G401 (cell line): ENCODE measurements around the gene KCNK4. TPM values are rescaled to one million over a fixed set of nuclear protein-coding genes. Genes with fewer than 3 reads are reported as not detected.

Experiments
- DNase-seq: peaks from one replicate; pipeline ENCODE4 v3.0.0-alpha.2; 2015; ENCODE audit warnings: low spot score
- in situ Hi-C: cut with HindIII; loops from 2 replicates; pipeline ENCODE4 v1.10.0; 2016; ENCODE audit warnings: low sequenced_read_pairs, mixed read lengths
- total RNA-seq: library from RNA; depleted of rRNA; stranded (reverse); fragments of >200 nt; shearing (Covaris generic); gene quantifications from 2 replicates; pipeline ENCODE4 v1.2.3, GENCODE V29; 2014

The KCNK4 gene
- total RNA-seq, 1 experiment from 2014 or later = 0.14 TPM

GRCh38 chr11:64266339-64266738, 24.8 kb upstream of the KCNK4 start:
- DNase-seq = no peak
- in situ Hi-C loops = no loop called here

- in situ Hi-C loops = no loop called here
- DNase-seq = no peak
Observed at GRCh38 chr11:64267207-64267945, 23.7 kb upstream of the KCNK4 start.

GRCh38 chr11:64268025-64268892, 22.8 kb upstream of the KCNK4 start:
- in situ Hi-C loops = no loop called here
- DNase-seq = no peak

- in situ Hi-C loops = no loop called here
- peak; percentile 65 for DNase-seq
Observed at GRCh38 chr11:64268893-64269539, 22.1 kb upstream of the KCNK4 start.

- in situ Hi-C loops = loop anchor here (10.0 kb wide), 1 partner anchor 65 kb away; the partner anchor contains the start of gene FERMT3
- peak; percentile 100 for DNase-seq
Observed at GRCh38 chr11:64269540-64270220, 21.4 kb upstream of the KCNK4 start.

- no peak for DNase-seq
- in situ Hi-C loops = loop anchor here (10.0 kb wide), 1 partner anchor 70 kb away; the partner anchor contains the start of gene FERMT3
Observed at GRCh38 chr11:64275031-64275800, 15.9 kb upstream of the KCNK4 start.

- in situ Hi-C loops = loop anchor here (10.0 kb wide), 1 partner anchor 71 kb away; the partner anchor contains the start of gene FERMT3
- DNase-seq = no peak
Observed at GRCh38 chr11:64275841-64276240, 15.3 kb upstream of the KCNK4 start.

GRCh38 chr11:64276653-64277431, 14.3 kb upstream of the KCNK4 start:
- in situ Hi-C loops = loop anchor here (10.0 kb wide), 1 partner anchor 72 kb away; the partner anchor contains the start of gene FERMT3
- peak; percentile 68 for DNase-seq

GRCh38 chr11:64278576-64279190, 12.4 kb upstream of the KCNK4 start:
- in situ Hi-C loops = loop anchor here (10.0 kb wide), 1 partner anchor 74 kb away; the partner anchor contains the start of gene FERMT3
- no peak for DNase-seq

- in situ Hi-C loops = no loop called here
- no peak for DNase-seq
Observed at GRCh38 chr11:64281957-64282770, 8.9 kb upstream of the KCNK4 start.

GRCh38 chr11:64283092-64283491, 8.0 kb upstream of the KCNK4 start:
- DNase-seq = no peak
- in situ Hi-C loops = no loop called here

GRCh38 chr11:64284048-64284961, 6.8 kb upstream of the KCNK4 start, which contains the start of gene BAD:
Gene BAD (minus strand): TSS chr11:64284665. CDS start chr11:64284368, 297 bp downstream.
- DNase-seq = peak; percentile 97
- in situ Hi-C loops = no loop called here

- in situ Hi-C loops = no loop called here
- DNase-seq = peak; percentile 82
Observed at GRCh38 chr11:64284962-64285884, 5.9 kb upstream of the KCNK4 start, which contains the start of gene GPR137. Gene GPR137 (plus strand): TSS chr11:64285848. CDS start chr11:64286525, 677 bp downstream.
